GM12891 (cell line): Measurements from ENCODE around the gene DTNA.

Experiments used
- POLR2A ChIP-seq: IDR thresholded peaks from 2 replicates; pipeline ENCODE4 v1.6.1; 2011; ENCODE audit warnings: low read depth, low read length, control low read depth
- POLR2AphosphoS5 ChIP-seq: IDR thresholded peaks from 2 replicates; pipeline ENCODE4 v1.6.1; 2011; ENCODE audit warnings: low read depth, low read length, control low read depth
- SPI1 ChIP-seq: IDR thresholded peaks from 2 replicates; pipeline ENCODE4 v1.6.1; 2011; ENCODE audit warnings: low read depth, low read length, control low read depth
- TAF1 ChIP-seq: IDR thresholded peaks from 2 replicates; pipeline ENCODE4 v1.6.1; 2011; ENCODE audit warnings: low read depth, low read length, control low read depth

GRCh38 chr18:34901299-34901698 is 191.2 kb downstream of the DTNA start:
- no peak for TF ChIP-seq TAF1
- no peak for TF ChIP-seq POLR2AphosphoS5
- no peak for TF ChIP-seq POLR2A
- TF ChIP-seq SPI1, result no peak
